NCI-H1417 treated with DMSO at 0.1 percent for 48 hours (cell line): Measurements from ENCODE around the gene KCND3.

Experiments
- DNase-seq: peaks from one replicate; lab custom pipeline; 2025; lab: John Stamatoyannopoulos, UW

KCND3 gene

GRCh38 chr1:111989531-111990025 lies at the start of gene KCND3:
Gene KCND3 (minus strand): TSS chr1:111989668.
- DNase-seq: no peak

DNA sequence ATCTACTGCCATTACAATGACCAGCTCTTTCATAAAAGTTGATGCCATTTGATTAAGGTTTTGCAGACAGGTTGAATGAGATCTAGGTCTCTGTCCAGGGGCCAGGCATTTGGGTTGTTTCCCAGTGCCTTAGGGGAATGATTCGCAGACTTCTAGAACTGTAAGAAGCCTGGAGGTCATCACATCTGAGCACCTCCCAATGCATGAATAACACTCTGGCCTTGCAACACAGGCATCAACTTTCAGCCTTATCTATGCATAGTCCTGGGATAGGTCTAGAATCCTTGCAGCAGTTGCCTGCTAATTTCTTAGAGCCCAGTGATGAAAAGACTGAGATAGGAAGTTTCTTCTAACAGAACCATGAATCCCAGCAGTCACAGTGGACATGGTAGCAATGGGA lies 44.8 kb upstream of the KCND3 start:
- no peak for DNase-seq

GRCh38 chr1:112033439-112034120 lies 44.1 kb upstream of the KCND3 start:
- DNase-seq: no peak

- no peak for DNase-seq
Measured at GRCh38 chr1:112030157-112030556, 40.7 kb upstream of the KCND3 start.

DNA sequence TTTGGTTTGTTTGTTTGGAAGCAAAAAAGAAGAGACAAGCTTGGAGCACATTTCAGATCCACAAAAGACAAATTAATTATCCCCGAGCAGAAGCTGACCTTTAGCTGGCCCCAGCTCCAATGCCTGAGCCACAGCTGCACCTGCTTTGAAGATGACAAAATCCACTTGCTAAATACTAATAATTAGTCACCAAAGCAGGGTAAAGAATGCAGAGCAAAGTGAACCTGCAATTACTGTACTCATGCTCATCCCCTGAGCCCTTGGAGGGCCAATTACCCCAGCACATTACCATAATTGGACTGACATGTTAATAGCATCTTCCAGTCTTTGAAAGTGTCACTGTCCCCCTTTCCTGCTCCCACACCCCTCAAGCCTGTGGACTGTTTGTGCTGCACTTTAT lies 38.2 kb upstream of the KCND3 start:
- DNase-seq: peak; percentile 80

- DNase-seq: no peak
Measured at GRCh38 chr1:112026501-112026900, 37.0 kb upstream of the KCND3 start.

- DNase-seq: no peak
Measured at GRCh38 chr1:112026016-112026415, 36.5 kb upstream of the KCND3 start.

DNA sequence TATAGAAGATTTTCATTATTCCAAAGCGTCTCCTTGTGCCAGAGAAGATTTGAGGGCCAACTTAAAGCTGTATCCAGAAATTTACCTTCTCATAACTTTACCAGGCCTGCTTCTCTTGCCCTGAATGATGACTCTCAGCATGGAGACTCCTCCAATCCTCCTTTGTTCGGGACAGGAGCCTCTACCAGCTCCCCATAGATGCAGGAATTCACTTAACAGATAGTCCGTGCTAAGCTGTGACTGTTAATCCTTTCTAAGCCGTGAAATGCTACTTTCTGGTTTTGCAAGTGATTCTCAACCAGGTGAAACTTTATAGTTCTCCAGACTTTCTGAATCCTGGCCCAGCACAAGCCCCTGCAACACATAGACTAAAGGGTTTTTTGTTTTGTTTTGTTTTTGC lies 31.8 kb upstream of the KCND3 start:
- no peak for DNase-seq

DNA sequence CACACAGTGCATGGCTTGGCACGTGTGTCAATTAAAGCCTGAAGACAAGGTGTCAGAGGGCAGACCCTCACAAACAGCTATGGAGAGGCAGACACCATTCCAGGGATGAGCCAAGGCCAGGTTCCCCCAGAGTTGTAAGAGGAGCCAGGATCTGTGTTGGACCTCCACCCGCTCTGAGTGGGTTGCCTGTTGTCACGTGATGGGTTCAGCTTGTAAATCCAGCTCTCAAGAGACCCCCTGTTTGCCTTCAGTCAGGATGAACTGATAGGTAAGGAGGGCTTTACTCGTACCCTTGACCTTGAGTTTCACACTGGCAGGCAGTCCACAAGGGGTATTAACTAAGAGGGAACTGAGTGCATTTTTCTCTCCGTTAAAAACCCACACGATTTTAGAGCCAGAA lies 27.7 kb upstream of the KCND3 start:
- no peak for DNase-seq

- DNase-seq: no peak
Measured at GRCh38 chr1:112012823-112013222, 23.4 kb upstream of the KCND3 start.

DNA sequence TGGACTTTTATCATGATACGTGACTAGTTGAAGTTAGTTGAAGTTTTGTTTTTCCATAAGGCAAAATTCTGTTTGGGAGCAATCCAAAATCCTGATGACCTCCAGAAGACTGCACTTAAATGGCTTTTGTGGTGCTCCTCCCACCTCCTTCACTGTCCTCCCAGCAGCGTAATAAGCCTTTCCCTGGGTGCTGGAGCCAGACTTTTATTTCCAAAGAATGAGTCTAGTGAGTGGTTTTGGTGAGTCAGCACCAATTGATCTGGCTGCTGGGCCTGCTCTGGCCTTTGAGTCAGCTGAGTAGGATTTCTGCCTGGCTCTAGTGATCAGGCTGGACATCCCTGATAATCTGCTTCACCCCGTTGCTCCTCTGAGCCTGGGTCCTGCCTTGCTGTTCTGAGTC lies 21.7 kb upstream of the KCND3 start:
- DNase-seq: no peak

GRCh38 chr1:112007169-112007568 lies 17.7 kb upstream of the KCND3 start:
- DNase-seq: no peak

- DNase-seq: no peak
Measured at GRCh38 chr1:112006416-112007025, 17.1 kb upstream of the KCND3 start.

DNA sequence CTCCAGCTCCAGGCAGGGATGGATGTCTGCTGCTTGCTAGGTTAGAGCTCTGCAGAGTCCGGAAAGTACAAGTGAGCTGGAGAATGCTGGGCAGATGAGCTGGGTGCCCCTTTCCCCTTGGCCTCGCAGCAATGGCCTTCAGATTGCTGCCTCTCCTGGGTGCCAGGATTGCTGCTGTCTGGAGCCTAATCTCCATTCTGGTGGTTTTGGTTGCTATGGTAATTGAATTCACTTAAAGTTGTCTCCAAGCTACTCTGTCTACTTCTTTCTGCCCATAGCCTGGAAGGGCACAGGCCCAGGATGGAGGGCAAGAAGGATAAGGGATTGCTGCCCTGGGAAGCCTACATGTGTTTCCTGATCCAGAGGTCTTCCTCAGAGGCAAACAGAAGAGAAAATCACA lies 14.6 kb upstream of the KCND3 start:
- no peak for DNase-seq

- no peak for DNase-seq
Measured at GRCh38 chr1:112002514-112002913, 13.0 kb upstream of the KCND3 start.

DNA sequence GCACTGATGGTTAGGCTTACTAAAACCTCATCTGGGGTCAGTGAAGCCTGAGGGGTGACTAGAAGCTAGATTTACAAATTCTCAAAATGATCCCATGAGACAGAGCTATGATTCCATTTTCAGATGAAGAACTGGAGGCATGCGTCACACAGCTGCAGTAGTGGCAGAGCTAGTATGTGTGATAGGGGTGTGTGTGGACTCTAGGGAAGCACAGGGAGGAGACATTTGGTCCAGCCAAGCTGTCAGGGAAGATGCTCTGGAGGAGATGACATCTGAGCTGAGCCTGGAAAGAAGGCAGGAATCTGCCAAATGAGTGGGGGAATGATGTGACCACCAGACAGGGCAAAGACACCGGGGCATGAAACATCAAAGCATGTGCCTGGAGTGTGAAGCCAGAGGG lies 12.0 kb upstream of the KCND3 start:
- no peak for DNase-seq

DNA sequence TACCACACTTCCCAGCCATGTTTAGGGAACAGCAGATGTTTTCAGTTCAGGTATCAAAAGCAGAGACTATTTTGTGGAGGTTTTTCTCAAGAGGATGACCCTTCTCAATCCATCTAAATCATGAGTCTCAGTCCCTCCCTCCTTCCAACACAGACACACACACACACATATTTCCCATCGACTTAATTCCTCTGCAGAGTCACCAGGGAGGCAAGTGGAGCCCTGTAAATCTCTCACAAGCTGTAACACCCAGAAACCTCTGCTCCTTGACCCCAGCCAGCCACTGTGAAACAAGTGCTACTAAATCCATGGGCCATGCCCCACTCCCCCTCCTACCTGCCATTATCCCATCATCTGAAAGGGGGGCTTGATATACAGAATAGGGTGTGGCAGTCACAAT lies 10.6 kb upstream of the KCND3 start:
- DNase-seq: no peak

GRCh38 chr1:111998332-111998731 lies 8.9 kb upstream of the KCND3 start:
- no peak for DNase-seq

GRCh38 chr1:111992476-111992875 lies 3.0 kb upstream of the KCND3 start:
- DNase-seq: no peak

DNA sequence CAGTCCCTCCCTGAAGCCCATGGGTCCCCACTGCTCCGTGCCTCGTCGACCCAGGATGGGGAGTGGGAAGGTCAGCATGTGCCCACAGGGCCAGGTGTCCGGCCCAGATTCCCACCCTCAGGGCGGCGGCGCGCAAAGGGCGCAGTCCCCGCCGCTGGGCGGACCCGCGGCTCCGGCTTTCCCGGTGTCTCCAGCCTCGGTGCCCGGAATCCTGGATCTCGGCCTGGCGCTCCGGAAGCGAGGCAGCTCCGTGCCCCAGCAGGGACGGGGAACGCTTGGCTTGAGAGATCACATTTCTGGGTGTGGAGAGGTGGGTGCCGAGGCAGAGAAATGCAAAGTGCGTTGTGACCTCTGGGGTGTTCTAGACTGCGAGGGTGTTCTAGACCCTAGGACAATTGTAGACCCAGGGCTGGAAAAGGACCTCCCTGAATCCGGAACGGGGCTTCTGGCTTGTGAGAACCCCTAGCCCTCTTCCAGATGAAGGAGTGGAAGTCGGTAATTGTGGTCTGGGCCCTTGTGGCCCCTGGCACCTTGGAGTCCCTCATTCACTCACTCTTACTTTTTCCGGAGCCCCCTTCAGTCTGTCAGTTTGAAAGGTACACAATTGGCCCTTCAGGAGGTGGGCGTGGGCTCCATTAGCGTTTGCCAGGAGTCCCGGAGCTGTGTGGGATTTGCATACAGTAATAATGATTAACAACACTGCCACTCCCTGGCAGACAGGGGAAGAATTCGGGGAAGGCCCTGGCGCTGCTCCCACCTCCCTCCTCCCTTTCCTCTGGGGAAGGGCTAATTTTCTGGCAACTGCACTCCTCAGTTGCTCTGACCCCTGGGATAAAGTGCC lies 1.6 kb upstream of the KCND3 start:
- no peak for DNase-seq

GRCh38 chr1:111990026-111990877 lies 784 bp upstream of the KCND3 start:
- DNase-seq: no peak
